LNCAP (cell line): ENCODE data around the gene LY6G5B.

Source experiments
- TF ChIP-seq, protein P1 (sequence below): fragments of 450-650 bp; IDR thresholded peaks from 2 replicates; pipeline ENCODE4 v1.5.1; 2017; ENCODE audit warnings: mild to moderate bottlenecking

Gene LY6G5B

DNA sequence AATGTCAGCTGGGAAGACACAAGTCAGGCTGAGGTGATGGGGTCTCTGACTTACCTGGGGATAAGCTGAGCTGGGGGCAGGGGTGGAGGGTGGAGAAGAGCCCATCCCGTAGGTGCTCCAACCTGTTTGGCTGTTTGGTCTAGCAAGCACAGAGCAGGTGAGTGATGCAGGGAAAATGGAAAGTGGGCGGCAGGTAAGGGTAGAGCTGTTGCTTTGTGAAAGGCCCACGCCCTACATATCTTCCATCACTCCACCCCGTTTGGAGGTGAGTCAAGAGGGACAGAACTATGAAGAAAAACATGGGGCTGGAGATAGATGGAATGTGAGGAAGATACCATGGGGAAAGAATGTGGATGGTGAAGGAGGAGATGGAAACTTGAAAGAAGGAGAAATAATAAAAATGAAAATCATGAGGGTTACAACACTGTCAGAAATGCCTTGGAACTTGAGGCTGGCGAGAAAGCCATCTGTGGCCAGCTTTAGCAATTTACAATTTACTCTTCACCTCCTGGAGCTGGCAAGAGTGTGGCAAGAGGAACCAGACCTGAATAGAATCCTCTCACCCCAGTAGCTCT, 50.5 kb downstream of the LY6G5B start:
- TF ChIP-seq, protein P1, sequence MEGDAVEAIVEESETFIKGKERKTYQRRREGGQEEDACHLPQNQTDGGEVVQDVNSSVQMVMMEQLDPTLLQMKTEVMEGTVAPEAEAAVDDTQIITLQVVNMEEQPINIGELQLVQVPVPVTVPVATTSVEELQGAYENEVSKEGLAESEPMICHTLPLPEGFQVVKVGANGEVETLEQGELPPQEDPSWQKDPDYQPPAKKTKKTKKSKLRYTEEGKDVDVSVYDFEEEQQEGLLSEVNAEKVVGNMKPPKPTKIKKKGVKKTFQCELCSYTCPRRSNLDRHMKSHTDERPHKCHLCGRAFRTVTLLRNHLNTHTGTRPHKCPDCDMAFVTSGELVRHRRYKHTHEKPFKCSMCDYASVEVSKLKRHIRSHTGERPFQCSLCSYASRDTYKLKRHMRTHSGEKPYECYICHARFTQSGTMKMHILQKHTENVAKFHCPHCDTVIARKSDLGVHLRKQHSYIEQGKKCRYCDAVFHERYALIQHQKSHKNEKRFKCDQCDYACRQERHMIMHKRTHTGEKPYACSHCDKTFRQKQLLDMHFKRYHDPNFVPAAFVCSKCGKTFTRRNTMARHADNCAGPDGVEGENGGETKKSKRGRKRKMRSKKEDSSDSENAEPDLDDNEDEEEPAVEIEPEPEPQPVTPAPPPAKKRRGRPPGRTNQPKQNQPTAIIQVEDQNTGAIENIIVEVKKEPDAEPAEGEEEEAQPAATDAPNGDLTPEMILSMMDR: no peak

DNA sequence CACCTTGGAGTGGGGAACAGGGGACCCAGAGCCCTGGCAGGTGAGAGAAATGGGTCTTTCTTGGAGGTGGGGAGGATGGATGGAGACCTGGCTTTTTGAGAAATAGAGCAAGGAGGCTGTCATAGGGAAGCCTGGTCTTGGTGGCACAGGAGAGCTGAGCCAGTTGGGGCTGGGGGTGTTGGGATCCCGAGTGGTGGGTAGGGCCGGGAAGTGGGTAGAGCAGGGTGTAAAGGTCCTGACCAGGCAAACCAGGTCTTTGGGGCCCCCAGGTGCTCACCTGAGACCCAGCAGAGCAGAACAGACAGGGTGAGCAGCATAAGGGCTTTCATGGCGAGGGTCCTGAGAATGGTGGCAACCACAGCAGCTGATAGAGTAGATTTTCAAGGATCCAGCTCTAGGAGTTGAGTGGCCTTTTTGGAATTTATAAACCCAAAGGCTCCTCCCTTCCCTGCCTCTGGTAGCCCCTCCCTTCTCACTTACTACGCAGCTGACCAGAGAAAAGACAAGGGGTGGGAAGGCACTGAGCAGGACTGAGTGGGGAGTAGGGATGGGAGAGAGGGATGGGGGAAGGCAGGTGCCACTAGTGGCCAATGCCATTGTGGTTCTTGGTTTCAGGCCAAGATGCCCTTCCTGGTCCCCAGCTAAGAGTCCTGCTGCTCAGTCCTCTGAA, 51.7 kb downstream of the LY6G5B start, which contains the start of gene LY6G6C:
Gene LY6G6C (minus strand): TSS at position 396 of the 670 bp plus-strand sequence. CDS start 67 bp downstream, at position 329.
- TF ChIP-seq, protein P1: no peak

DNA sequence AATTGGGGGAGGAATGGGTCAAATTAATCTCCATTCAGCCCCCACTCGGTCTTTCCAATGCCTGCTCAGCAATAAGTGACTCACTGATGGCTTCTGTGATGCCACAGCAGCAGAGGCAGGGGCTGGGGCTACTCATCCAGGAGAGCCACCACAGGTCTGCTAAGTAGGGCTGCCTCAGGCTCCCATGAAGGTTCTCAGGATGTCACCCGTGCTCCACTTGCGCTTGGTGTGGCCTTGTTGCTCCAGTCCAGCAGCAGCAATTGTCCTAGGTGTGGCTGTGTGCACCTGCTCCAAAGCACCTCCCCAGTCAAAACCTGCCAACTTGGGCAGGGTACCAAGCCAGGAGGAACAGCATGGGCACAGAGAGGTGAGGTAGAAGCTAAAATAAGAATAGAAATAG, 52.4 kb downstream of the LY6G5B start:
- TF ChIP-seq, protein P1: no peak
